ENCODE results near the gene DOCK1. TPM values are rescaled to one million over a fixed set of nuclear protein-coding genes. Genes with fewer than 3 reads are reported as not detected.

DOCK1 gene
- total RNA-seq, 2 experiments from 2014 or later = 0.14 to 0.18 TPM

- ChIA-PET POLR2A (no interaction called here), CTCF (no interaction called here)
- peaks cover 6% of the 10 kb centered on the region for H3K4me1 Mint-ChIP-seq (ENCODE audit: low read depth)
- DNase-seq (no peak), ATAC-seq (no peak)
- no peak overlapping the region for H3K4me3 Mint-ChIP-seq
- intact Hi-C loops (cut with micrococcal nuclease) = no loop called here
- peaks cover 10% of the 10 kb centered on the region for H3K27me3 Mint-ChIP-seq
- H3K27ac Mint-ChIP-seq = no peak overlapping the region
- H3K9me3 Mint-ChIP-seq = no peaks in the 10 kb centered on the region
- TF ChIP-seq, protein P1, sequence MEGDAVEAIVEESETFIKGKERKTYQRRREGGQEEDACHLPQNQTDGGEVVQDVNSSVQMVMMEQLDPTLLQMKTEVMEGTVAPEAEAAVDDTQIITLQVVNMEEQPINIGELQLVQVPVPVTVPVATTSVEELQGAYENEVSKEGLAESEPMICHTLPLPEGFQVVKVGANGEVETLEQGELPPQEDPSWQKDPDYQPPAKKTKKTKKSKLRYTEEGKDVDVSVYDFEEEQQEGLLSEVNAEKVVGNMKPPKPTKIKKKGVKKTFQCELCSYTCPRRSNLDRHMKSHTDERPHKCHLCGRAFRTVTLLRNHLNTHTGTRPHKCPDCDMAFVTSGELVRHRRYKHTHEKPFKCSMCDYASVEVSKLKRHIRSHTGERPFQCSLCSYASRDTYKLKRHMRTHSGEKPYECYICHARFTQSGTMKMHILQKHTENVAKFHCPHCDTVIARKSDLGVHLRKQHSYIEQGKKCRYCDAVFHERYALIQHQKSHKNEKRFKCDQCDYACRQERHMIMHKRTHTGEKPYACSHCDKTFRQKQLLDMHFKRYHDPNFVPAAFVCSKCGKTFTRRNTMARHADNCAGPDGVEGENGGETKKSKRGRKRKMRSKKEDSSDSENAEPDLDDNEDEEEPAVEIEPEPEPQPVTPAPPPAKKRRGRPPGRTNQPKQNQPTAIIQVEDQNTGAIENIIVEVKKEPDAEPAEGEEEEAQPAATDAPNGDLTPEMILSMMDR (IDR thresholded peaks at IDR 0.05) = no peak
- H3K36me3 Mint-ChIP-seq (ENCODE audit: low read depth) = no peaks in the 10 kb centered on the region
Observed at GRCh38 chr10:127299956-127300689, 394.9 kb downstream of the DOCK1 start.

DNA sequence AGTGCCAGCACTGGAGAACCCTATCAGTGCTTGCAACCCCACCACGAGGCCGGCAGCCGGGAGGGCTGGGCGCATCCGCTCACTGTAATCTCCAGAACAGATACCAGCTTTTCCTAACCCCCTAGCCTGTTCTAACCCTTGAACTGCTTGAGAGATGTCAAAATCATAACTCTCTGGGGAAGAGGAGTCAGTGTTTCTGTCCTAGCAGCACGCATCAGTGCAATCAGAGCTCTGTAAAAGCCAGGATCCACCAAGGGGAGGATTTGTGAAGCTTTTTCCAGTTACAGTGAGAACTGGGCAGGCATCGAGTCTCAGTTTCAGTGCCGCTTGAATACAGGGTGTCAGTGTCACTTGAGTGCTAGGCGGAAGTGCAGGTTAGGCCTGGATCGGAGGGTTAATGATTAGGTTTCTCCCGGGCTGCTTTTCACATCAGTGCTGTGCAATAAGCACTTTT, 395.7 kb downstream of the DOCK1 start:
- ATAC-seq (no peak), DNase-seq (no peak)
- intact Hi-C loops (cut with micrococcal nuclease) = no loop called here
- H3K27me3 Mint-ChIP-seq = peaks cover 11% of the 10 kb centered on the region
- H3K36me3 Mint-ChIP-seq (ENCODE audit: low read depth) = no peaks in the 10 kb centered on the region
- H3K27ac Mint-ChIP-seq = no peak overlapping the region
- POLR2A ChIA-PET = no interaction called here
- H3K4me3 Mint-ChIP-seq = no peak overlapping the region
- peaks cover 2% of the 10 kb centered on the region for H3K4me1 Mint-ChIP-seq (ENCODE audit: low read depth)
- CTCF ChIA-PET = no interaction called here
- TF ChIP-seq, protein P1 (IDR thresholded peaks at IDR 0.05) = no peak
- H3K9me3 Mint-ChIP-seq = no peaks in the 10 kb centered on the region

- POLR2A ChIA-PET = no interaction called here
- CTCF ChIA-PET = no interaction called here
- TF ChIP-seq, protein P1 (IDR thresholded peaks at IDR 0.05) = no peak
- no peak overlapping the region for H3K27ac Mint-ChIP-seq
- no peaks in the 10 kb centered on the region for H3K9me3 Mint-ChIP-seq
- H3K36me3 Mint-ChIP-seq (ENCODE audit: low read depth) = no peaks in the 10 kb centered on the region
- no peaks in the 10 kb centered on the region for H3K4me1 Mint-ChIP-seq (ENCODE audit: low read depth)
- peaks cover 4% of the 10 kb centered on the region for H3K27me3 Mint-ChIP-seq
- H3K4me3 Mint-ChIP-seq = no peak overlapping the region
- ATAC-seq (no peak), DNase-seq (no peak)
- intact Hi-C loops (cut with micrococcal nuclease) = no loop called here
Observed at GRCh38 chr10:127302343-127302742, 397.1 kb downstream of the DOCK1 start.

GRCh38 chr10:127303105-127303504, 397.9 kb downstream of the DOCK1 start:
- POLR2A ChIA-PET = no interaction called here
- CTCF ChIA-PET = no interaction called here
- H3K4me1 Mint-ChIP-seq (ENCODE audit: low read depth) = no peaks in the 10 kb centered on the region
- TF ChIP-seq, protein P1 (IDR thresholded peaks at IDR 0.05) = no peak
- no peak for ATAC-seq
- no peak overlapping the region for H3K4me3 Mint-ChIP-seq
- H3K27me3 Mint-ChIP-seq = peaks cover 4% of the 10 kb centered on the region
- H3K27ac Mint-ChIP-seq = no peak overlapping the region
- no peaks in the 10 kb centered on the region for H3K9me3 Mint-ChIP-seq
- no peak for DNase-seq
- H3K36me3 Mint-ChIP-seq (ENCODE audit: low read depth) = no peaks in the 10 kb centered on the region
- intact Hi-C loops (cut with micrococcal nuclease) = no loop called here

- POLR2A ChIA-PET = no interaction called here
Observed at GRCh38 chr10:127303746-127304145, 398.5 kb downstream of the DOCK1 start.

More at GRCh38 chr10:127303746-127304145, 398.5 kb downstream of the DOCK1 start:
- Mint-ChIP-seq H3K4me1 (ENCODE audit: low read depth) (no peaks in the 10 kb centered on the region), H3K36me3 (ENCODE audit: low read depth) (no peaks in the 10 kb centered on the region), H3K27me3 (peaks cover 5% of the 10 kb centered on the region), H3K9me3 (peaks cover 1% of the 10 kb centered on the region), H3K4me3 (no peak overlapping the region), H3K27ac (no peak overlapping the region)
- intact Hi-C loops (cut with micrococcal nuclease) = no loop called here
- TF ChIP-seq, protein P1 (IDR thresholded peaks at IDR 0.05) = no peak
- CTCF ChIA-PET = no interaction called here
- ATAC-seq (no peak), DNase-seq (no peak)
